Neural cell (in vitro differentiated cells): Measurements from ENCODE around the gene HAP1.

ENCODE experiments used
- CTCF ChIP-seq: fragments of 450-650 bp; IDR thresholded peaks from 2 replicates; pipeline ENCODE4 v1.5.1; 2014; ENCODE audit warnings: antibody characterized with exemption, mild to moderate bottlenecking, moderate library complexity; ENCODE audit not compliant: poor library complexity, severe bottlenecking
- EP300 ChIP-seq: fragments of 450-650 bp; conservative IDR thresholded peaks from 2 replicates; pipeline ENCODE4 v1.6.1; 2014; ENCODE audit warnings: antibody characterized with exemption, mild to moderate bottlenecking, moderate library complexity; ENCODE audit not compliant: poor library complexity, severe bottlenecking
- EZH2 ChIP-seq: fragments of 200-600, 300-800 bp; shearing (Covaris generic), sonication (generic); IDR thresholded peaks from 2 replicates; pipeline ENCODE4 v1.6.1; 2014; ENCODE audit warnings: antibody characterized with exemption, low read length, borderline replicate concordance, mild to moderate bottlenecking; ENCODE audit not compliant: insufficient read depth, poor library complexity, severe bottlenecking
- MXI1 ChIP-seq: fragments of 450-650 bp; conservative IDR thresholded peaks from 2 replicates; pipeline ENCODE4 v1.6.1; 2014; ENCODE audit warnings: antibody characterized with exemption, mild to moderate bottlenecking; ENCODE audit not compliant: poor library complexity, severe bottlenecking
- POLR2AphosphoS5 ChIP-seq: IDR thresholded peaks from 2 replicates; pipeline ENCODE4 v1.6.1; 2012
- RAD21 ChIP-seq: fragments of 450-650 bp; conservative IDR thresholded peaks from 2 replicates; pipeline ENCODE4 v1.6.1; 2014; ENCODE audit warnings: antibody characterized with exemption, mild to moderate bottlenecking, moderate library complexity
- REST ChIP-seq: IDR thresholded peaks from 2 replicates; pipeline ENCODE4 v1.6.1; 2012; ENCODE audit warnings: borderline replicate concordance
- SMC3 ChIP-seq: fragments of 450-650 bp; conservative IDR thresholded peaks from 2 replicates; pipeline ENCODE4 v1.6.1; 2014; ENCODE audit warnings: antibody characterized with exemption, mild to moderate bottlenecking, moderate library complexity; ENCODE audit not compliant: poor library complexity

GRCh38 chr17:41738801-41739112 is 4.3 kb upstream of the HAP1 start:
- TF ChIP-seq CTCF: no peak
- TF ChIP-seq REST: no peak
- TF ChIP-seq SMC3: no peak
- no peak for TF ChIP-seq EZH2
- no peak for TF ChIP-seq POLR2AphosphoS5
- TF ChIP-seq EP300: no peak
- TF ChIP-seq MXI1: no peak
- TF ChIP-seq RAD21: no peak
